ENCODE measurements around the gene SPOCD1.
"Not testable (repeated sequence)": the region's sequence is repeated elsewhere in the genome, so short reads cannot be mapped to it uniquely, and the experiment has no call there.

The SPOCD1 gene

GRCh38 chr1:31828926-31829690, 13.3 kb upstream of the SPOCD1 start:
- no peak for DNase-seq

GRCh38 chr1:31828341-31828740, 12.5 kb upstream of the SPOCD1 start:
- no peak for DNase-seq

GRCh38 chr1:31823780-31824179, 8.0 kb upstream of the SPOCD1 start:
- DNase-seq = no peak

- DNase-seq = no peak
Measured at GRCh38 chr1:31822766-31823165, 6.9 kb upstream of the SPOCD1 start.

- not testable (repeated sequence) for DNase-seq
Measured at GRCh38 chr1:31820196-31820595, 4.4 kb upstream of the SPOCD1 start.

GRCh38 chr1:31818206-31818605, 2.4 kb upstream of the SPOCD1 start:
- no peak for DNase-seq

- not testable (repeated sequence) for DNase-seq
Measured at GRCh38 chr1:31816947-31817346, 1.1 kb upstream of the SPOCD1 start.

GRCh38 chr1:31816501-31816900, 679 bp upstream of the SPOCD1 start:
- not testable (repeated sequence) for DNase-seq

GRCh38 chr1:31815307-31815645, 546 bp downstream of the SPOCD1 start:
- no peak for DNase-seq

GRCh38 chr1:31814631-31815306, 1.1 kb downstream of the SPOCD1 start:
- DNase-seq = no peak

- no peak for DNase-seq
Measured at GRCh38 chr1:31814041-31814511, 1.7 kb downstream of the SPOCD1 start.

- DNase-seq = no peak
Measured at GRCh38 chr1:31812158-31812829, 3.5 kb downstream of the SPOCD1 start.

GRCh38 chr1:31811605-31812004, 4.2 kb downstream of the SPOCD1 start:
- no peak for DNase-seq

GRCh38 chr1:31809698-31810097, 6.1 kb downstream of the SPOCD1 start:
- no peak for DNase-seq

GRCh38 chr1:31807273-31808048, 8.4 kb downstream of the SPOCD1 start:
- no peak for DNase-seq

- no peak for DNase-seq
Measured at GRCh38 chr1:31805318-31805717, 10.5 kb downstream of the SPOCD1 start.

- no peak for DNase-seq
Measured at GRCh38 chr1:31804098-31804497, 11.7 kb downstream of the SPOCD1 start.

- DNase-seq = no peak
Measured at GRCh38 chr1:31803610-31804009, 12.2 kb downstream of the SPOCD1 start.

GRCh38 chr1:31802190-31803150, 13.4 kb downstream of the SPOCD1 start:
- DNase-seq = no peak

GRCh38 chr1:31801458-31801857, 14.4 kb downstream of the SPOCD1 start:
- no peak for DNase-seq

- no peak for DNase-seq
Measured at GRCh38 chr1:31800674-31800967, 15.2 kb downstream of the SPOCD1 start.
